Testis (tissue), 2 donors: ENCODE measurements around the gene RNF217.

Experiments
- POLR2A ChIP-seq: fragments of 450-650 bp; IDR thresholded peaks from one replicate; pipeline ENCODE4 v1.6.1; 2017; ENCODE audit warnings: antibody characterized with exemption, mild to moderate bottlenecking, moderate library complexity
- TF ChIP-seq, protein P1 (sequence below), 3 experiments: fragments of 450-650 bp in 2 of 3; fragments of 200-600 bp in 1 of 3; sonication (generic) in 1 of 3; IDR thresholded peaks; one replicate each; pipeline ENCODE4 v1.5.1; 2016 to 2019; ENCODE audit warnings: antibody characterized with exemption in 3 of 3, mild to moderate bottlenecking in 2 of 3, moderate library complexity in 1 of 3

DNA sequence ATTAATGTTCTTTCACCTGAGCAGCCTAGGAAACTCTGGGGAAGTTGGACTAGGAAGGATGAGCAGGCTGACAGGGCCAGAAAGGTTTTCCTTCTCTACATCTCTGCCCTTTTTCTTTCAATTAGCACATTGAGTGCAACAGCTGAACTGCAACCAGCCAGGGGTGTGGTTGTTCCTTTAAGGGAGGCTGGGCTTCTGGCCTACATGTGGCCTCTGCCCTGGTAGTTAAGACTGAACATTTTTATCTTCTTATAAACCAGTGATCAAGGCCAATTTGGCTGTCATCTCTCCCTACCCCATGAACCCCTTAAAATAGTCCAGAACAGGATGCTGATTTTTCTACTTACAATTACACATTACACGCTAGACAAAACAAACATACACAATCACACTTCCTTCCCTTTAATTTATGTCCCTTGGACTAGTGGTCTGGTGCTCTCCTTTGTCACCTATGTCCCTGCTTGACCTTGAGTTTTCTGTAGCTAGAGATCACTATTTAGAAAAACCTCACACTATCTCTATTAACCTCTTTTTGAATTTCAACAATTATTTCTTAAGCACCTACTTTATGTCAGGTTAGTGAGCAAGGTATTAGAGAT lies 60.3 kb downstream of the RNF217 start:
- TF ChIP-seq, protein P1, sequence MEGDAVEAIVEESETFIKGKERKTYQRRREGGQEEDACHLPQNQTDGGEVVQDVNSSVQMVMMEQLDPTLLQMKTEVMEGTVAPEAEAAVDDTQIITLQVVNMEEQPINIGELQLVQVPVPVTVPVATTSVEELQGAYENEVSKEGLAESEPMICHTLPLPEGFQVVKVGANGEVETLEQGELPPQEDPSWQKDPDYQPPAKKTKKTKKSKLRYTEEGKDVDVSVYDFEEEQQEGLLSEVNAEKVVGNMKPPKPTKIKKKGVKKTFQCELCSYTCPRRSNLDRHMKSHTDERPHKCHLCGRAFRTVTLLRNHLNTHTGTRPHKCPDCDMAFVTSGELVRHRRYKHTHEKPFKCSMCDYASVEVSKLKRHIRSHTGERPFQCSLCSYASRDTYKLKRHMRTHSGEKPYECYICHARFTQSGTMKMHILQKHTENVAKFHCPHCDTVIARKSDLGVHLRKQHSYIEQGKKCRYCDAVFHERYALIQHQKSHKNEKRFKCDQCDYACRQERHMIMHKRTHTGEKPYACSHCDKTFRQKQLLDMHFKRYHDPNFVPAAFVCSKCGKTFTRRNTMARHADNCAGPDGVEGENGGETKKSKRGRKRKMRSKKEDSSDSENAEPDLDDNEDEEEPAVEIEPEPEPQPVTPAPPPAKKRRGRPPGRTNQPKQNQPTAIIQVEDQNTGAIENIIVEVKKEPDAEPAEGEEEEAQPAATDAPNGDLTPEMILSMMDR (IDR thresholded peaks at IDR 0.05) = no peak
- no peak for TF ChIP-seq POLR2A
